GM23248 (cell line): ENCODE data around the gene C1QTNF3.

Source experiments
- EZH2 ChIP-seq: fragments of 200-600 bp; sonication (generic); IDR thresholded peaks from 2 replicates; pipeline ENCODE4 v1.6.1; 2018; ENCODE audit warnings: antibody characterized with exemption, mild to moderate bottlenecking; ENCODE audit not compliant: insufficient read depth, poor library complexity, severe bottlenecking
- EZH2phosphoT487 ChIP-seq: fragments of 200-600 bp; sonication (generic); IDR thresholded peaks from 2 replicates; pipeline ENCODE4 v1.6.1; 2018; ENCODE audit warnings: antibody characterized with exemption, moderate library complexity, mild to moderate bottlenecking, low read depth; ENCODE audit not compliant: insufficient read depth

GRCh38 chr5:33994845-33995244 lies 48.2 kb downstream of the C1QTNF3 start:
- TF ChIP-seq EZH2, result no peak
- no peak for TF ChIP-seq EZH2phosphoT487
